HepG2 (cell line): ENCODE data around the gene TUBAL3. TPM values are rescaled to one million over a fixed set of nuclear protein-coding genes. Genes with fewer than 3 reads are reported as not detected.

Source experiments
- ATAC-seq: fragments of 200-7000 bp; cut with Tn5 transposase; 3 replicates; pipeline ENCODE4 v1.9.1; 2020; ENCODE audit warnings: mild to moderate bottlenecking, moderate library complexity
- BruUV-seq: library from RNA; stranded (reverse); fragments of 400-500 nt; replicated peaks from 2 replicates; lab custom pipeline; 2021; lab: Mats Ljungman, UMichigan
- CTCF ChIA-PET: fragments of 300-600 bp; formaldehyde crosslinking; extraction: SDS; loops from one replicate; lab custom pipeline; 2021; ENCODE audit warnings: low total read pairs, inconsistent platforms, low intra/inter-chr PET ratio; lab: Yijun Ruan, JAX
- POLR2A ChIA-PET: fragments of 350-600 bp; sonication (Branson Sonifier 250); formaldehyde crosslinking; loops from one replicate; lab custom pipeline; 2020; ENCODE audit warnings: antibody characterized with exemption, inconsistent platforms; lab: Yijun Ruan, JAX
- DNase-seq: peaks from one replicate; pipeline ENCODE4 v3.0.0-alpha.2; 2015; ENCODE audit warnings: low spot score
- FAIRE-seq: peaks from 3 replicates; lab custom pipeline; 2011; peaks lifted over from hg19 to GRCh38; lab: Jason Lieb, UNC
- H2AFZ ChIP-seq: one replicate; pipeline ENCODE4 v1.6.1; 2011; ENCODE audit warnings: low read length, inconsistent platforms
- H3K27ac ChIP-seq: fragments of 300-600 bp; 3 replicates; pipeline ENCODE4 v1.8.0; 2011; ENCODE audit warnings: mixed run types, mild to moderate bottlenecking, mixed read lengths, low read length, inconsistent platforms; ENCODE audit not compliant: insufficient read depth; ENCODE audit errors: extremely low read length
- H3K27me3 ChIP-seq, 2 experiments: fragments of 200-600 bp in 1 of 2; 2 replicates in 1 of 2; 3 replicates in 1 of 2; pipeline versions ENCODE4 v1.6.0 to v1.8.0; 2011; ENCODE audit warnings: low read length in 2 of 2, mild to moderate bottlenecking in 2 of 2, moderate library complexity in 2 of 2, inconsistent platforms in 1 of 2; ENCODE audit not compliant: insufficient read depth in 2 of 2, control insufficient read depth in 1 of 2
- H3K36me3 ChIP-seq, 2 experiments: fragments of 200-600 bp in 1 of 2; replicated peaks in 1 of 2; 2 replicates in 1 of 2; 3 replicates in 1 of 2; pipeline versions ENCODE4 v1.5.1 to v1.8.0; 2011; ENCODE audit warnings: low read length in 2 of 2, inconsistent platforms in 1 of 2; ENCODE audit not compliant: insufficient read depth in 2 of 2, control insufficient read depth in 1 of 2
- H3K4me1 ChIP-seq: 2 replicates; pipeline ENCODE4 v1.5.1; 2012; ENCODE audit warnings: low read length, inconsistent platforms; ENCODE audit not compliant: insufficient read depth
- H3K4me2 ChIP-seq: 2 replicates; pipeline ENCODE4 v1.6.0; 2011; ENCODE audit warnings: low read depth, low read length, inconsistent platforms
- H3K4me3 ChIP-seq, 3 experiments: fragments of 200-600 bp in 1 of 3; sonication (generic), shearing (Covaris generic) in 1 of 3; replicated peaks in 1 of 3; 2 replicates each; pipeline ENCODE4 v1.5.1; 2011 to 2016; ENCODE audit warnings: low read length in 3 of 3, inconsistent platforms in 2 of 3, low read depth in 2 of 3, mild to moderate bottlenecking in 2 of 3, control low read depth in 1 of 3, mixed read lengths in 1 of 3; ENCODE audit not compliant: insufficient read depth in 1 of 3
- H3K79me2 ChIP-seq: one replicate; pipeline ENCODE4 v1.6.1; 2011; ENCODE audit warnings: low read length, inconsistent platforms; ENCODE audit not compliant: insufficient read depth
- H3K9ac ChIP-seq: 2 replicates; pipeline ENCODE4 v1.6.0; 2011; ENCODE audit warnings: mild to moderate bottlenecking, low read depth, low read length, inconsistent platforms; ENCODE audit not compliant: insufficient read depth
- H3K9me3 ChIP-seq: 2 replicates; pipeline ENCODE4 v1.5.1; 2012; ENCODE audit warnings: mild to moderate bottlenecking, low read length
- H4K20me1 ChIP-seq: 2 replicates; pipeline ENCODE4 v1.6.0; 2011; ENCODE audit warnings: inconsistent platforms, mild to moderate bottlenecking, low read length, moderate library complexity; ENCODE audit not compliant: insufficient read depth
- CBX2 ChIP-seq, 2 experiments: fragments of 200-600 bp in 1 of 2; sonication (generic); formaldehyde crosslinking in 1 of 2; IDR thresholded peaks; 2 replicates each; pipeline versions ENCODE4 v1.7.0 to v1.8.1; 2018 to 2022; ENCODE audit warnings: low read depth in 2 of 2, low read length in 1 of 2, mild to moderate bottlenecking in 1 of 2, missing genetic modification reagents in 1 of 2
- CTCF ChIP-seq: sonication (generic); formaldehyde crosslinking; IDR thresholded peaks from 2 replicates; pipeline ENCODE4 v1.5.0; 2020; ENCODE audit warnings: mild to moderate bottlenecking, missing genetic modification reagents, moderate library complexity
- EHMT2 ChIP-seq: fragments of 200-600 bp; sonication (generic); IDR thresholded peaks from 2 replicates; pipeline ENCODE4 v1.7.0; 2017; ENCODE audit warnings: antibody characterized with exemption, low read depth, low read length, borderline replicate concordance
- POLR2A ChIP-seq, 2 experiments: IDR thresholded peaks; 2 replicates each; pipeline ENCODE4 v1.6.1; 2011; ENCODE audit warnings: low read depth in 2 of 2, low read length in 2 of 2, mild to moderate bottlenecking in 1 of 2, moderate library complexity in 1 of 2; ENCODE audit not compliant: insufficient read depth in 1 of 2
- RFX3 ChIP-seq: IDR thresholded peaks from 2 replicates; pipeline ENCODE4 v1.6.1; 2016; ENCODE audit warnings: missing biosample characterization, missing genetic modification reagents
- ZNF382 ChIP-seq: sonication (generic); formaldehyde crosslinking; IDR thresholded peaks from 2 replicates; pipeline ENCODE4 v1.5.0; 2020; ENCODE audit warnings: missing genetic modification reagents, mild to moderate bottlenecking, borderline replicate concordance
- ZNF652 ChIP-seq: IDR thresholded peaks from 2 replicates; pipeline ENCODE4 v1.6.1; 2016; ENCODE audit warnings: low read depth, borderline replicate concordance
- ZNF678 ChIP-seq: sonication (generic); formaldehyde crosslinking; IDR thresholded peaks from 2 replicates; pipeline ENCODE4 v1.4.0; 2020; ENCODE audit warnings: mild to moderate bottlenecking, missing genetic modification reagents
- ZNF687 ChIP-seq: sonication (generic); formaldehyde crosslinking; IDR thresholded peaks from 2 replicates; pipeline ENCODE4 v1.5.1; 2020; ENCODE audit warnings: mild to moderate bottlenecking, missing genetic modification reagents, moderate library complexity
- whole genome bisulfite sequencing: methylation state at CpG from one replicate; pipeline ENCODE4 v1.1.6; 2017; ENCODE audit warnings: low lambda C conversion rate; 5-methylcytosine and 5-hydroxymethylcytosine counted together
- in situ Hi-C: cut with HindIII; loops from 2 replicates; pipeline ENCODE4 v1.10.0; 2017; ENCODE audit warnings: low pct_unique_long_range_greater_than_20kb; ENCODE audit not compliant: extremely low pct_ligation_motif_present
- intact Hi-C: fragments of 100-400 bp; cut with micrococcal nuclease; formaldehyde crosslinking; loops from one replicate; pipeline ENCODE4 v1.10.0; 2022; ENCODE audit not compliant: unreplicated experiment
- polyA plus RNA-seq, 8 experiments: library from polyadenylated mRNA; depleted of rRNA in 3 of 8; stranded (reverse) in 7 of 8; unstranded in 1 of 8; fragments of >200 nt; fragmentation: Illumina TruSeq in 4 of 8; extraction: Trizol in 4 of 8; gene quantifications; 2 replicates each; pipeline versions ENCODE4 v1.2.1 to v1.2.3, GENCODE V29; 2011 to 2016; ENCODE audit warnings: low read depth in 4 of 8, missing spikeins in 1 of 8, mixed read lengths in 1 of 8; ENCODE audit not compliant: insufficient read depth in 1 of 8
- total RNA-seq, 5 experiments: library from RNA; depleted of rRNA; stranded (reverse); fragments of >200 nt; fragmentation: Illumina TruSeq; extraction: Trizol; gene quantifications; 2 replicates each; pipeline ENCODE4 v1.2.3, GENCODE V29; 2016; ENCODE audit warnings: low read depth in 1 of 5

Gene TUBAL3
- total and polyA plus RNA-seq, 2 of the 13 experiments (the other 11 are each of a cell fraction or from before 2014, with no cell fraction given), result 0.07 to 0.26 TPM

GRCh38 chr10:5364890-5365338 lies 39.7 kb downstream of the TUBAL3 start, which contains the start of gene UCN3:
Gene UCN3 (plus strand): TSS chr10:5364966. CDS start chr10:5373721, 8,755 bp downstream.
- peaks cover 24% of the 10 kb centered on the region for H3K4me1 ChIP-seq
- no peak within 1 kb of the TSS for H3K9ac ChIP-seq
- ChIA-PET CTCF (no interaction called here), POLR2A (no interaction called here)
- no peak for TF ChIP-seq RFX3 (CRISPR knock-in tag)
- no peak for TF ChIP-seq ZNF678 (CRISPR knock-in tag)
- peak; percentile 18 for TF ChIP-seq ZNF687 (CRISPR knock-in tag)
- no peak for TF ChIP-seq ZNF382 (CRISPR knock-in tag)
- no peak for TF ChIP-seq POLR2A (IDR thresholded peaks at IDR 0.05; ENCODE audit: insufficient read depth in 1 of 2, low read depth in 2 of 2, low read length in 2 of 2)
- peak; percentile 29; the same call in 1 of the 2 replicates for TF ChIP-seq CTCF (CRISPR knock-in tag)
- TF ChIP-seq CBX2 (IDR thresholded peaks at IDR 0.05; ENCODE audit: low read depth, low read length), result no peak
- no peak for TF ChIP-seq CBX2 (CRISPR knock-in tag; IDR thresholded peaks at IDR 0.05; ENCODE audit: low read depth)
- TF ChIP-seq EHMT2, result no peak
- no peak for TF ChIP-seq ZNF652
- no peaks in the 10 kb centered on the region for H4K20me1 ChIP-seq
- H3K27ac ChIP-seq, result no peak within 1 kb of the TSS
- no peaks in the 10 kb centered on the region for H3K36me3 ChIP-seq
- H3K27me3 ChIP-seq, result peaks cover 0 to 54% of the 10 kb centered on the region in 2 experiments
- H2AFZ ChIP-seq, result no peak within 1 kb of the TSS
- DNase-seq, result no peak
- H3K9me3 ChIP-seq, result no peaks in the 10 kb centered on the region
- 7% methylated on average over 20 of the region's 21 CpGs for WGBS
- FAIRE-seq, result no peak
- no TSS peak for BruUV-seq
- H3K4me2 ChIP-seq, result peak within 1 kb of the TSS; percentile 71
- H3K79me2 ChIP-seq, result no peaks in the 10 kb centered on the region
- peak within 1 kb of the TSS in 2 of 3 experiments; percentile 29 to 57; a peak in 4 of 6 replicates for H3K4me3 ChIP-seq
- intact Hi-C loops, result no loop called here
- in situ Hi-C loops, result no loop called here
- peak; percentile 71 for ATAC-seq
